ENCODE data around the gene UBE2C. TPM values are rescaled to one million over a fixed set of nuclear protein-coding genes. Genes with fewer than 3 reads are reported as not detected.

Gene UBE2C
- total RNA-seq, 1 donor from 2014 or later, result 22.9 TPM

DNA sequence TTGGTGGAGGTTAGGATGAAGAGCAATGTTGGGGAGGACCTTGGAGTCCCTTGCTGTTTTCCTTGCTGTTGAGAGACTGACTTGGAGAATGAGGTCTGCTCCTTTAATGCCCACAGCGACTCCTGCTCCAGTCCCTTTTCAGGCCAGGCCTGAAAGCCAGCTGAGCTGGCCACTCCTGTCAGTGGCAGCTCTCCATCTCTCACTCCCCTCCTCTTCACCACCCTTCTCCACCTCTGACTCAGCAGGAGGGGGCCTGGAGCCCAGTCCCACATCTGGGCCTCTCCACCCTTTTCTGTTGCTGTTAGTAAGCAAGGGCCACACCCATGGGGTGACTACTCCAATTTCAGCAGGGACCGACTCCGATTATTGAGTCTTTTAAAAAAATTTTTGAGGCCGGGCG, 23.4 kb downstream of the UBE2C start:
- H3K27ac Mint-ChIP-seq (ENCODE audit: unreplicated experiment), result no peak overlapping the region
- H3K4me3 Mint-ChIP-seq (ENCODE audit: unreplicated experiment), result no peak overlapping the region
- TF ChIP-seq, protein P1, sequence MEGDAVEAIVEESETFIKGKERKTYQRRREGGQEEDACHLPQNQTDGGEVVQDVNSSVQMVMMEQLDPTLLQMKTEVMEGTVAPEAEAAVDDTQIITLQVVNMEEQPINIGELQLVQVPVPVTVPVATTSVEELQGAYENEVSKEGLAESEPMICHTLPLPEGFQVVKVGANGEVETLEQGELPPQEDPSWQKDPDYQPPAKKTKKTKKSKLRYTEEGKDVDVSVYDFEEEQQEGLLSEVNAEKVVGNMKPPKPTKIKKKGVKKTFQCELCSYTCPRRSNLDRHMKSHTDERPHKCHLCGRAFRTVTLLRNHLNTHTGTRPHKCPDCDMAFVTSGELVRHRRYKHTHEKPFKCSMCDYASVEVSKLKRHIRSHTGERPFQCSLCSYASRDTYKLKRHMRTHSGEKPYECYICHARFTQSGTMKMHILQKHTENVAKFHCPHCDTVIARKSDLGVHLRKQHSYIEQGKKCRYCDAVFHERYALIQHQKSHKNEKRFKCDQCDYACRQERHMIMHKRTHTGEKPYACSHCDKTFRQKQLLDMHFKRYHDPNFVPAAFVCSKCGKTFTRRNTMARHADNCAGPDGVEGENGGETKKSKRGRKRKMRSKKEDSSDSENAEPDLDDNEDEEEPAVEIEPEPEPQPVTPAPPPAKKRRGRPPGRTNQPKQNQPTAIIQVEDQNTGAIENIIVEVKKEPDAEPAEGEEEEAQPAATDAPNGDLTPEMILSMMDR (IDR thresholded peaks at IDR 0.05; ENCODE audit: unreplicated experiment), result no peak
- peaks cover 4% of the 10 kb centered on the region for H3K27me3 Mint-ChIP-seq (ENCODE audit: unreplicated experiment)
- DNase-seq (ENCODE audit: low spot score), result no peak
- peaks cover 6% of the 10 kb centered on the region for H3K4me1 Mint-ChIP-seq (ENCODE audit: unreplicated experiment)
- no peaks in the 10 kb centered on the region for H3K9me3 Mint-ChIP-seq (ENCODE audit: unreplicated experiment)
- H3K36me3 Mint-ChIP-seq (ENCODE audit: low read depth, unreplicated experiment), result no peaks in the 10 kb centered on the region

DNA sequence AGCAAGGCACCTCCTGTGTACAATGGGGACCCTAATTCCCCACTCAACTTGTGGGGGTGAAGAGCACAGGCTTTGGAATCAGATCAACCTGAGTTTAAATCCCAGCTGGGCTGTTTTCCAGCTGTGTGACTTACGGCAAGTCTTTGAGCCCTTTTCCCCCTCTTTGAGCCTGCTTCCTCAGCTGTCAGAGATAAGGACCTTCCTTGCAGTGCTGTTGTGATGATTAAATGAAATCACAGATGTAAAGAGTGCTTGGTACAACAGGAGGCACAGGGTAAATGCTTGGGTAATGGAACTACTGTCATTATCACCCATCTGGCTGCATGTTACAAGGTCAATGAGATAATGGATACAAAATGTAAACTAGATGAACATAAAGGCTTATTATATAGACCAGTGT, 24.4 kb downstream of the UBE2C start:
- no peaks in the 10 kb centered on the region for H3K9me3 Mint-ChIP-seq (ENCODE audit: unreplicated experiment)
- H3K4me1 Mint-ChIP-seq (ENCODE audit: unreplicated experiment), result peaks cover 6% of the 10 kb centered on the region
- H3K4me3 Mint-ChIP-seq (ENCODE audit: unreplicated experiment), result no peak overlapping the region
- peaks cover 4% of the 10 kb centered on the region for H3K27me3 Mint-ChIP-seq (ENCODE audit: unreplicated experiment)
- DNase-seq (ENCODE audit: low spot score), result no peak
- H3K36me3 Mint-ChIP-seq (ENCODE audit: low read depth, unreplicated experiment), result no peaks in the 10 kb centered on the region
- TF ChIP-seq, protein P1 (IDR thresholded peaks at IDR 0.05; ENCODE audit: unreplicated experiment), result no peak
- H3K27ac Mint-ChIP-seq (ENCODE audit: unreplicated experiment), result no peak overlapping the region

DNA sequence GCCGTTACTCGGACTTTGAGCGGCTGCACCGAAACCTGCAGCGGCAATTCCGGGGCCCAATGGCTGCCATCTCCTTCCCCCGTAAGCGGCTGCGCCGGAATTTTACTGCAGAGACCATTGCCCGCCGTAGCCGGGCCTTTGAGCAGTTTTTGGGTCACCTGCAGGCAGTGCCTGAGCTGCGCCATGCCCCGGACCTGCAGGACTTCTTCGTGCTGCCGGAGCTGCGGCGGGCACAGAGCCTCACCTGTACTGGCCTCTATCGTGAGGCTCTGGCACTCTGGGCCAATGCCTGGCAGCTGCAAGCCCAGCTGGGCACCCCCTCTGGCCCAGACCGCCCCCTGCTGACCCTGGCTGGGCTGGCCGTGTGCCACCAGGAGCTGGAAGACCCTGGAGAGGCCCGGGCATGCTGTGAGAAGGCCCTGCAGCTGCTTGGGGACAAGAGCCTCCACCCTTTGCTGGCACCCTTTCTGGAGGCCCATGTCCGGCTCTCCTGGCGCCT, 28.3 kb downstream of the UBE2C start:
- no peak overlapping the region for H3K27ac Mint-ChIP-seq (ENCODE audit: unreplicated experiment)
- H3K9me3 Mint-ChIP-seq (ENCODE audit: unreplicated experiment), result no peaks in the 10 kb centered on the region
- TF ChIP-seq, protein P1 (IDR thresholded peaks at IDR 0.05; ENCODE audit: unreplicated experiment), result no peak
- no peaks in the 10 kb centered on the region for H3K27me3 Mint-ChIP-seq (ENCODE audit: unreplicated experiment)
- DNase-seq (ENCODE audit: low spot score), result no peak
- no peaks in the 10 kb centered on the region for H3K4me1 Mint-ChIP-seq (ENCODE audit: unreplicated experiment)
- H3K4me3 Mint-ChIP-seq (ENCODE audit: unreplicated experiment), result no peak overlapping the region
- H3K36me3 Mint-ChIP-seq (ENCODE audit: low read depth, unreplicated experiment), result peaks cover 15% of the 10 kb centered on the region

DNA sequence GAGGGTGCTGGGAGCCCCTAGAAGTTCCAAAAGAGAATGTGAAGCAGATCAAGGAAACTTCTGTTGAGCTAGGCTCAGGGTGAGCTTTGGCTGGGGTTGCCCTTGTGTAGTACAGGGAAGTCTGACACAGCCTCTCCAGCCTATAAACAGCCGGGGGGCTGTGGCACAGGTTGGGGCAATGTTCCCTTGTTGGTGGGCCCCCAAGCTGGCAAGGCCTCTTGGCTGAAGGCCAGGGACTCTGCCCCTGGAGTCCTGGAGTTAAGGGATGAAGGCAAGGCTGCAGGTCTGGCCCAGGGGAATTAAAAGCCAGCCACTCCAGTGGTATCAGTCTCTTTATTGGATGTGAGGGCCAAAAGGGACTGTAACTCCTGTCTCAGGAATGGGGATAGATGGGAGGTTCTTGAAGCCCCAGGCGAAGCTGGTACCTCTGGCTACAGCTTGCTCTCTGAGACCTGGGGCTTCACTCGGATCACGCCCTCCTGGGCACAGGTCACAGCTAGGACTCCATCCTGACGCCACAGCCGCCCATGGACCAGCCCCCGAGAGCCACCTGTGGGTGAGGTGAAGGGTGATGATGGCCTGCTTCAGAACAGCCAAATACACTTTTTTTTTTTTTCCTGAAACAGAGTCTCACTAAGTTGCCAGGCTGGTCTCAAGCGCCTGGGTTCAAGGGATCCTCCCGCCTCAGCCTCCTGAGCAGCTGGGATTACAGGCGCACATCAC, 29.1 kb downstream of the UBE2C start:
- Mint-ChIP-seq H3K9me3 (ENCODE audit: unreplicated experiment) (no peaks in the 10 kb centered on the region), H3K4me3 (ENCODE audit: unreplicated experiment) (no peak overlapping the region), H3K4me1 (ENCODE audit: unreplicated experiment) (no peaks in the 10 kb centered on the region), H3K36me3 (ENCODE audit: low read depth, unreplicated experiment) (peaks cover 15% of the 10 kb centered on the region), H3K27me3 (ENCODE audit: unreplicated experiment) (no peaks in the 10 kb centered on the region), H3K27ac (ENCODE audit: unreplicated experiment) (no peak overlapping the region)
- TF ChIP-seq, protein P1 (IDR thresholded peaks at IDR 0.05; ENCODE audit: unreplicated experiment), result no peak
- DNase-seq (ENCODE audit: low spot score), result no peak

DNA sequence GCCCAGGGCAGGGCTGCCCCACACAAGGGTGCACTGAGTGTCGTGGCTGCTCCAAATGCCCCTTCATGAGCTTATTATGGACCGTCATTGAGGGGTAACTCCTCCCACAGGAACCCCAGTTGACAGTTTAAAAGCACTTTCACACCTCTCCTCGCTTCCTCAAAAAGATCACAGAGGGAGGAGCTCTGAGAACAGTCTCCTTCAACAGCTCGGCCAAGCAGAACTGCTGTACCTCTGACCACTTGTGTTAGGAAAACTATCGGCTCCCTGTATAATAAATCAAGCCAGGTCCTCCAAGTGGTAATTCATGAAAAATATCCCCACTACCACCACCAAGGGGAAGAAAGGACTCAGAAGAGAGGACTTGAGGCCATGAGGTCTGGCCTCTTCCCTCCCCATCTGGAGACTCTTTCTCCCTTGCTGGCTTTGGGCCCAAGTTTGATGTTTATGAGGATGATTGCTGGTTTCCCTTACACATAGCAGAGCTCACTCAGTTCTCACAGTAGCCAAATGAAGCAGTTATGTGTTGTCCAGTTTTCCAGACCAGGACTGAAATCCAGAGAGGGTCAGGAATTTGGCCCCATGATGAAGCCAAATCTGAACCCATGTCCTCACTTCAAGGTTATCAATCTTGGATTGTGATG, 29.8 kb downstream of the UBE2C start:
- Mint-ChIP-seq H3K4me3 (ENCODE audit: unreplicated experiment) (no peak overlapping the region), H3K4me1 (ENCODE audit: unreplicated experiment) (no peaks in the 10 kb centered on the region), H3K9me3 (ENCODE audit: unreplicated experiment) (no peaks in the 10 kb centered on the region), H3K27me3 (ENCODE audit: unreplicated experiment) (no peaks in the 10 kb centered on the region), H3K36me3 (ENCODE audit: low read depth, unreplicated experiment) (peaks cover 15% of the 10 kb centered on the region), H3K27ac (ENCODE audit: unreplicated experiment) (no peak overlapping the region)
- DNase-seq (ENCODE audit: low spot score), result no peak
- TF ChIP-seq, protein P1 (IDR thresholded peaks at IDR 0.05; ENCODE audit: unreplicated experiment), result no peak

All from endothelial cell (in vitro differentiated cells).